GM20000 (cell line): Measurements from ENCODE around the gene DDX49.

ENCODE experiments used
- DNase-seq: peaks from one replicate; pipeline ENCODE4 v3.0.0; 2012; ENCODE audit warnings: low spot score
- CTCF ChIP-seq: IDR thresholded peaks from 2 replicates; pipeline ENCODE4 v1.5.1; 2012; ENCODE audit warnings: mild to moderate bottlenecking, control low read depth; ENCODE audit errors: extremely low read depth, missing control alignments

DDX49 gene

GRCh38 chr19:18964121-18964520, 44.6 kb downstream of the DDX49 start:
- no peak for DNase-seq
- TF ChIP-seq CTCF: no peak

DNA sequence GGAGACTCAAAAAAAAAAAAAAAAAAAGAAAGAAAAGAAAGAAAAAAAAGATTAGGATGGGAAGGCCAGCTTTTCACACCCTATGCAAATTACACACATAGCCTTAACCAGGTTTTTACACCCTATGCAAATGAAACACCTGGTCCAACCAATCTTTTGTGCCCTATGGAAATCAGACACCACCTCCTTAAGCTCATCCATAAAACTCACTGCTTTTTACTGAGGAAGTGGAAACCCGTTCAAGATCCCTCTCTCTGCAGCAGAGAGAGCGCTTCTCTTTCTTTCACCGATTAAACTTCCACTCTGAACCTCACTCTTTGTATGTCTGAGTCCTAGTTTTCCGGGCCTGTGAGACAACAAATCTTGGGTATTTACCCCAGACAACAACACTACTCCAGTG, 46.8 kb downstream of the DDX49 start:
- TF ChIP-seq CTCF: no peak
- no peak for DNase-seq

DNA sequence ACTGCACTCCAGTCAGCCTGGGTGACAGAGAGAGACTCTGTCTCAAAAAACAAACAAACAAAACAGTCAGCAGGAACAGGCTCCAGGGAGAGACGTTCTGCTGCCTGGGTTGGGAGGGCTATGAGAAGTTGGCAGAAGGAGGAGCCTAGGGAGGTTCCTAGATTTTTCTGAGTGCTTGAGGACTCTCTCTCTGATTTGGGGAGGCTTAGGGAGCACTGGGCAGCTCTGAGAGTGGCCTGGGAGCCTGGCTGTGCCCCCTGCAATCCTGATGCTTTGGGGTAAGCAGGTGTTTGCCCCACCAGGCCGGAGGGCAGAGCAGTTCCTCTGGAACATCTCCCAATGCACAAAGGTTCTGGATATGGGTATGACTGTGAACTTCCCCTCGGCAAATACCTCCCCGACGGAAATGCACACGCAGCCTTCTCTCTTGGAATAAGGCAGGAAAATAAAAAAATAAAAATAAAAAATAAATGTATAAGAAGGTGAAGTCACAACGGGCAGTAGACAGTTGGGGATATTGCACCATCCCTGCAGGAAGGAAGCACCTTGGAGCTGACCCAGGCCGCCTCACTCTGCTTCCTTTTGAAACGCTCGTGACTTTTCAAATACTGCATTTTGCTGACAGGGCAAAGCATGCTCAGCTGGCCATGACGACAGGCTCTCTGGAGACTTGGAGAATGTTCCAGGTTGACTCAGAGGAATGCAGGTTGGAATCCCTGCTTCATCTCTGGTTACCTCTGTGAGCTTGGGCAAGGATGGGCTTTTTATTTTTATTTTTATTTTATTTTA, 48.0 kb downstream of the DDX49 start:
- no peak for TF ChIP-seq CTCF

GRCh38 chr19:18969931-18970659, 50.6 kb downstream of the DDX49 start:
- TF ChIP-seq CTCF: no peak
- no peak for DNase-seq

More for the DNA sequence above, 48.0 kb downstream of the DDX49 start:
- no peak for DNase-seq

- no peak for TF ChIP-seq CTCF
- no peak for DNase-seq
Observed at GRCh38 chr19:18972301-18972811, 52.8 kb downstream of the DDX49 start.

DNA sequence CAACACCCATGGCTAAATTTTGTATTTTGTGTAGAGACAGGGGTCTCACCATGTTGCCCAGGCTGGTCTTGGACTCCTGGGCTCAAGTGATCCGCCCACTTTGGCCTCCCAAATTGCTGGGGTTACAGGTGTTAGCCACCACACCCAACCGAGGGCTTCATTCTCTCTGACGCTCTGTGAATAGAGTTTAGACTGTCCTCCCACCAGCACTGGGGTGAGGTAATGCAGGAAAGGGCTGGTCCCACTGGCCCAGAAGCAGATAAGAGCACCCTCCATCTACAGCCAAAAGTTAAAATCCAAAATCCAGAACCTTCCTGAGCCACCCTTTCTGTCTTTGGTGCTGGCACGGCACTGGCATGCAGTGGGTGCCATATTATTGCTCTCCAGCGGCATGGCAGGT, 53.3 kb downstream of the DDX49 start:
- TF ChIP-seq CTCF: no peak
- DNase-seq: no peak

DNA sequence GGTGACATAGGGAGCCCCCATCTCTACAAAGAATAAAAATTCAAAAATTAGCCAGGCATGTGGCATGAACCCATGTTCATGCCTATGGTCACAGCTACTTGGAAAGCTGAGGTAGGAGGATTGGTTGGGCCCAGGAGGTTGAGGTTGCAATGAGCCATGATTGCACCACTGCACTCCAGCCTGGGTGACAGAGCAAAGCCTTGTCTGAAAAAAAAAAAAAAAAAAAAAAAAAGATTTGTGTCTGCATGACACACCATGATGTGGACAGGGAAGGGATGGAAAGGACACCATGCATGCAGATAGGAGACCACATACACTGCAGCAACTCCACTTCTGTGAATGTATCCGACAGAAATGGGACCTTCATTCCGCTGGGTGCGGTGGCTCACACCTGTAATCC, 55.5 kb downstream of the DDX49 start:
- TF ChIP-seq CTCF: no peak

More for the DNA sequence above, 55.5 kb downstream of the DDX49 start:
- DNase-seq: no peak
